Hindlimb muscle (tissue), 1 donor: ENCODE measurements around the gene TEX47. TPM values are rescaled to one million over a fixed set of nuclear protein-coding genes. Genes with fewer than 3 reads are reported as not detected.

Experiments used
- polyA plus RNA-seq: library from polyadenylated mRNA; unstranded; fragments of 120-200 nt; gene quantifications from one replicate; pipeline ENCODE4 v1.2.1, GENCODE V29; 2013; ENCODE audit not compliant: insufficient read length

TEX47 gene
- polyA plus RNA-seq, 1 donor = not detected

Other genes with a start within 250 kb of the TEX47 start
- not detected for gene ZNF804B, start 36.0 kb downstream of the TEX47 start, polyA plus RNA-seq